ENCODE measurements around the gene RNF141. TPM values are rescaled to one million over a fixed set of nuclear protein-coding genes. Genes with fewer than 3 reads are reported as not detected.

The RNF141 gene
- total RNA-seq, 4 donors from 2014 or later, result 39.0 to 68.3 (median 59.7) TPM

DNA sequence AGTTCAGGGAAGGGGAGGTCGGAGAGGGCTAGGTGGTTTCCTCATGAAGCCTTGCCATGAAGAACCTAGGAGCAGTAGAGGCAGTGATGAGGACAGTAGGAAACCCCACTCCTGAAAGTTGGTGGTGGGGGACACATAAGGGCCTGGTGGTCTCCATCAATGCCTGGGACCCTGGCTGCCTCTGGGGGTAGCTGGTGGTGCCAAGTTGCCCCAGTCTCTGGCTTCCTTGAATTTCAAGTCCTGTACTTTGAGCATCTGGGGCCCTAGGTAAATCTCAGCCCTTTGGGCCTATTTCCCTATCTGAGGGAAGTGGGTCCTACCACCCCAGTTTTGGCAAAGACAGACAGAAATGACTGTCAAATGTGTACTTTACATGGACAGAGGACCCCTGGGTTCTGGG lies 57.8 kb downstream of the RNF141 start:
- TF ChIP-seq, protein P1, sequence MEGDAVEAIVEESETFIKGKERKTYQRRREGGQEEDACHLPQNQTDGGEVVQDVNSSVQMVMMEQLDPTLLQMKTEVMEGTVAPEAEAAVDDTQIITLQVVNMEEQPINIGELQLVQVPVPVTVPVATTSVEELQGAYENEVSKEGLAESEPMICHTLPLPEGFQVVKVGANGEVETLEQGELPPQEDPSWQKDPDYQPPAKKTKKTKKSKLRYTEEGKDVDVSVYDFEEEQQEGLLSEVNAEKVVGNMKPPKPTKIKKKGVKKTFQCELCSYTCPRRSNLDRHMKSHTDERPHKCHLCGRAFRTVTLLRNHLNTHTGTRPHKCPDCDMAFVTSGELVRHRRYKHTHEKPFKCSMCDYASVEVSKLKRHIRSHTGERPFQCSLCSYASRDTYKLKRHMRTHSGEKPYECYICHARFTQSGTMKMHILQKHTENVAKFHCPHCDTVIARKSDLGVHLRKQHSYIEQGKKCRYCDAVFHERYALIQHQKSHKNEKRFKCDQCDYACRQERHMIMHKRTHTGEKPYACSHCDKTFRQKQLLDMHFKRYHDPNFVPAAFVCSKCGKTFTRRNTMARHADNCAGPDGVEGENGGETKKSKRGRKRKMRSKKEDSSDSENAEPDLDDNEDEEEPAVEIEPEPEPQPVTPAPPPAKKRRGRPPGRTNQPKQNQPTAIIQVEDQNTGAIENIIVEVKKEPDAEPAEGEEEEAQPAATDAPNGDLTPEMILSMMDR (IDR thresholded peaks at IDR 0.05; ENCODE audit: low read depth), result no peak

DNA sequence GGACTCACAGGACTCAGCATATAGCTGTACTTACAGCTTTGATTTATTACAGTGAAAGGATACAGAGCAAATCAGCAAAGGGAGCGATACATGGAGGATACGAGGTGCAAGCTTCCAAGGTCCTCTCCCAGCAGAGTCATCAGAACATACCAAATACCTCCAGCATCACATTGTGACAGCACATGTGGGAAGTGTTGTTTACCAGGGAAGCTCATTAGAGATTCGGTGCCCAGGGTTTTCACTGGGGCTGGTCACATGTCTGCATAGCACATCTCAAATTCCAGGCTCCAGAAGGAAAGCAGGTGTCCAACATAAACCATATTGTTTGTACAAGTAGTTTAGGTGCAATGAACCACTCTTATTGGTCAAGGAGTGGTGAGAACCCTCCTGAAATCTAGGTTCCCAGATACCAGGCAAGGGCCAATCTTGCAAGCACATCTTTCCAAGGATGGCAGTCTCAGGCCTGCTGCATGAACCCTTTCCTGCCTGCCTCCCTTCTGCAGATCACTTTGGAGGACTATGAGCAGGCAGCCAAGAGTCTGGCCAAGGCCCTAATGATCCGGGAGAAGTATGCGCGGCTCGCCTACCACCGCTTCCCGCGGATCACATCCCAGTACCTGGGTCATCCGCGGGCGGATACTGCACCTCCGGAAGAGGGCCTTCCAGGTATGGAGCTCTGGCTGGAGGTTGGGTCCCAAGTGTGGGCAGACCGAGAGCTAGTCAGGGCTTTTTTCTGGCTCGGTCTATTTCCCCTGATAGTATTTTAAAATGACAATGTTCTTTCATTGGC lies 59.2 kb downstream of the RNF141 start:
- TF ChIP-seq, protein P1 (IDR thresholded peaks at IDR 0.05; ENCODE audit: low read depth), result no peak

DNA sequence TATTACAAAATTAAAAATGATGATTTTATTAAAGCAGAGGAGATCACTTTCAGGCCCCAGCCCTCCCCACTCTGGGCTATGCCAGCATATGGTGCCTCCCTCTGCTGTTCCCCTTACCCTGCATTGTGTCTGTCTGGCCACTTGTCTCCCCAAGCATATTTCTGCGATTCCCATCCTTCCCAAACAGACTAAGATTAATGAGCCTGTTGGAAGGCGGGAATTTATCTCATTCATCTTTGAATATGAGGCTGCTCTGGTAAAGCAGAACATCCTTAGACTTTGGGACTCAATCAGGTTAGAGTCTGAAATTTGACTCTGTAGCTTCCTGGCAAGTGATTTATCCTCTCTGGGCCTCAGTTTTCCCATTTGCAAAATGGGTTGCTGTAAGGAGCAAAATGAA lies 60.2 kb downstream of the RNF141 start:
- TF ChIP-seq, protein P1 (IDR thresholded peaks at IDR 0.05; ENCODE audit: low read depth), result no peak

DNA sequence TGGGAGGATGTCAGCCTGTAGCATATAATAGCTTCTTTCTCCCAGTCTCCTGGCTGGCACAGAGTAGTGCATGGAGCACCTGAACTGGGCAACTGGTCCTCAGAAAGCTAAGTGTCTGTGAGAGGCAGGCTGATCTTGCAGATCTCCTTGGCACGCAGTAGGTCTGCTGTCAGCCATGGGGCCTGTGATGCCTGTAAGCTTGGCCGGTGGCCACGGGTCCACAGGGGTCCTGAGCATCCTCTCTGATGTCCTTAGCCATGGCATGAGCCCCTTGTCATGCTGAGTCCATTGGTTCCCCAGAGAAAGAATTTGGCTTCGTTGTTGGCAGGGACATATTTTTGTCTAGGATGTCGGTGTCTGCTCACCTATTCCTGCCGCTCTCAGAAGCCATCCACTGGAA lies 61.0 kb downstream of the RNF141 start:
- TF ChIP-seq, protein P1 (IDR thresholded peaks at IDR 0.05; ENCODE audit: low read depth), result no peak

DNA sequence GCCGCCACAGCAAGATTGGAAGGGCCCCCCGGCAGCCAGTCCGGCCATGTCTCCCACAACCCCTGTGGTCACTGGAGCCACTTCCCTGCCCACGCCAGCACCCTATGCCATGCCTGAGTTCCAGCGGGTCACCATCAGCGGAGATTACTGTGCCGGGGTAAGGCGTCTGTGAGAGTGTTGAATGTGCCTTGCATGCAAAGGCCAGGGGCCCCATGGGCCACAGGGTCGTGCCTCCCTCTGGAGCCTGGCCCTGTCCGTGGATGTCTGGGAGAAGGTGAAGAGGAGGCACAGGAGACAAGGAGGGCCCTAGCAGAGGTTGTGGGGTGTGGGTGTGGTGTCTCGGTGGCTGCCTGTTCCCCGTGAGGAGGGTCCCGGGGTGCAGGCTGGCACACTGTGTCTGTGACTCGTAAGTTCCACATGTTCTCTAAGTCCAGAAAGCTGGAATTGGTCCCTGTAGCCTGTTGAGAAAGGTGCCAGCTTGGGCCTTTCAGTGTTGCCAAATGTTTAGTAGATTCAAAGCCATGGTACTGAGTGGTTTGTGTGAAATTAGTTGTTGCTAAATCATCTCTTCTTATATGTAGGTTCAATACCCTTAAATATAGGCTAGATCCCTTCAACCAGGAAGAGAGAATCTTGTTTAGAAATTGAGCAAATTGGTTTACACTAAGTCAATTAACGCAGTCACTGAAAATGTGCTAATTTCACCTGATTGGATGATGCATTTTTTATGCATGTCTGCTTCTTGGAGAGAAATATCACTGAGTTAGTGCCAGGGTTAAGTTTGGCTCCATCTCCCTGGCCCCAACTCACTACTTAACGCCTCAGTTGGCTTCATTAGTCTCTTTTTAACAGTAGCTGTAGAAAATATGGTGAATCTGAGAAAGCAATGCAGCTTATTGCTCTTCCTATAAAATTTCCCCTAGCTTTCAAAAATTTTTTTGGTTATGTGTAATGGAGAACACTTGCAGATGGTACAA lies 62.1 kb downstream of the RNF141 start:
- TF ChIP-seq, protein P1 (IDR thresholded peaks at IDR 0.05; ENCODE audit: low read depth), result no peak

DNA sequence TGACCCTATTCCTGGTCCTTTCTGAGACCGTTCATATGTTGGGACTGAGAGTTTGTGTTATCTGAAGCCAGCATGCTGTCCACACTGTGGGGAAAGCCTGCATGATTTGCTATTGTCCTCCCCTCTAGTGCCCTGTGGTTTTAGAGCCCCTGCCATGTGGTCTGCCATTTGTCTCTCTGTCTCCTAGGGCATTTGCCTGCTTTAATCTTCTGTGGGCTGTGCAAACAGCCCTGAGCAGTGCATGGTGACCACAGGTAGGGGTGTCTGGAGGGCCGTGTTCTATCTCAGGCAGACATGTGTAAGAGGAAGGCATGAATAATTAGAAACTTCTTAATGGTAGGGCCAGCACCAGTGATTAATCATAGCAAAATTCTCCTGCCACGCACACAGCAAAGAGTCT lies 62.9 kb downstream of the RNF141 start:
- TF ChIP-seq, protein P1 (IDR thresholded peaks at IDR 0.05; ENCODE audit: low read depth), result no peak

DNA sequence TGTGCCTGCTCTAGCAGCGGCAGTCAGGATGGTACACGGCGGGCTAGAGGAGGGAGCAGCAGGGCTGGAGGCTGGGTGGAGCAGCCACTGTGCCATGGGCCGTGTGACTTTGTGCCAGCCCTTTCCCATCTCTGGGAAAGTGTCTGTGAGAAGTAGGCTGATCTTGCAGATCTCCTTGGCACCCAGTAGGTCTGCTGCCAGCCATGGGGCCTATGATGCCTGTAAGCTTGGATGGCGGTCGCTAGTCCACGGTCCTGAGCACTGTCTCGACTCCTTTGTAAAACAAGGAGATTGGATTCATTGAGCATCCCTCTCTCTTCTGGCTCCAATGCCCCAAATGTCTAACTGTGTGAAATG lies 63.3 kb downstream of the RNF141 start:
- TF ChIP-seq, protein P1 (IDR thresholded peaks at IDR 0.05; ENCODE audit: low read depth), result no peak
